Trophoblast cell (in vitro differentiated cells and primary cell): ENCODE data around the gene ASGR2.

Experiments used
- DNase-seq, 2 donors: peaks; one replicate each; pipeline ENCODE4 v3.0.0-alpha.2; 2016
- H2AFZ ChIP-seq: 2 replicates; pipeline ENCODE4 v1.6.1; 2013; ENCODE audit warnings: low read length, moderate library complexity, mild to moderate bottlenecking; ENCODE audit not compliant: insufficient read depth, poor library complexity
- H2AK5ac ChIP-seq: 2 replicates; pipeline ENCODE4 v1.6.1; 2013; ENCODE audit warnings: mild to moderate bottlenecking, low read length
- H2BK120ac ChIP-seq: 2 replicates; pipeline ENCODE4 v1.6.1; 2013; ENCODE audit warnings: low read length, mild to moderate bottlenecking, moderate library complexity; ENCODE audit not compliant: insufficient read depth, poor library complexity
- H2BK12ac ChIP-seq: 2 replicates; pipeline ENCODE4 v1.6.1; 2013; ENCODE audit warnings: mild to moderate bottlenecking, low read length, moderate library complexity
- H2BK5ac ChIP-seq: 2 replicates; pipeline ENCODE4 v1.6.1; 2013; ENCODE audit warnings: low read length, low read depth, moderate library complexity, mild to moderate bottlenecking; ENCODE audit not compliant: poor library complexity
- H3K14ac ChIP-seq: 2 replicates; pipeline ENCODE4 v1.6.1; 2013; ENCODE audit warnings: mild to moderate bottlenecking, low read length
- H3K18ac ChIP-seq: 2 replicates; pipeline ENCODE4 v1.6.1; 2013; ENCODE audit warnings: mild to moderate bottlenecking, low read length
- H3K23ac ChIP-seq: 2 replicates; pipeline ENCODE4 v1.6.1; 2013; ENCODE audit warnings: low read length
- H3K27ac ChIP-seq: 2 replicates; pipeline ENCODE4 v1.5.1; 2013; ENCODE audit warnings: low read depth, mild to moderate bottlenecking, inconsistent platforms, low read length, moderate library complexity
- H3K27me3 ChIP-seq: 2 replicates; pipeline ENCODE4 v1.6.1; 2013; ENCODE audit warnings: inconsistent platforms, mild to moderate bottlenecking, low read length, moderate library complexity; ENCODE audit not compliant: insufficient read depth
- H3K36me3 ChIP-seq, 2 experiments: 1 replicate in 1 of 2; 2 replicates in 1 of 2; pipeline ENCODE4 v1.6.1; 2013; ENCODE audit warnings: low read length in 2 of 2, mild to moderate bottlenecking in 2 of 2, moderate library complexity in 1 of 2; ENCODE audit not compliant: insufficient read depth in 2 of 2, control insufficient read depth in 1 of 2
- H3K4ac ChIP-seq: 2 replicates; pipeline ENCODE4 v1.6.1; 2013; ENCODE audit warnings: low read depth, mild to moderate bottlenecking, low read length, moderate library complexity
- H3K4me1 ChIP-seq, 2 experiments: 1 replicate in 1 of 2; 2 replicates in 1 of 2; pipeline ENCODE4 v1.6.1; 2013; ENCODE audit warnings: low read length in 2 of 2, mild to moderate bottlenecking in 2 of 2, moderate library complexity in 1 of 2; ENCODE audit not compliant: insufficient read depth in 2 of 2, control insufficient read depth in 1 of 2
- H3K4me2 ChIP-seq: 2 replicates; pipeline ENCODE4 v1.6.1; 2013; ENCODE audit warnings: inconsistent platforms, mild to moderate bottlenecking, low read length, moderate library complexity
- H3K4me3 ChIP-seq: 2 replicates; pipeline ENCODE4 v1.5.1; 2013; ENCODE audit warnings: mild to moderate bottlenecking, low read depth, low read length, inconsistent platforms
- H3K79me1 ChIP-seq: one replicate; pipeline ENCODE4 v1.6.1; 2013; ENCODE audit warnings: low read length
- H3K79me2 ChIP-seq: 2 replicates; pipeline ENCODE4 v1.6.1; 2013; ENCODE audit warnings: low read length, mild to moderate bottlenecking; ENCODE audit not compliant: control insufficient read depth, insufficient read depth, poor library complexity
- H3K9ac ChIP-seq: 2 replicates; pipeline ENCODE4 v1.6.1; 2013; ENCODE audit warnings: mild to moderate bottlenecking, low read length
- H3K9me3 ChIP-seq: 2 replicates; pipeline ENCODE4 v1.6.1; 2013; ENCODE audit warnings: low read depth, mild to moderate bottlenecking, control low read depth, inconsistent platforms, low read length; ENCODE audit not compliant: insufficient read depth
- H4K12ac ChIP-seq: 2 replicates; pipeline ENCODE4 v1.6.1; 2013; ENCODE audit warnings: low read depth, mild to moderate bottlenecking, low read length, moderate library complexity
- H4K8ac ChIP-seq: 2 replicates; pipeline ENCODE4 v1.6.1; 2013; ENCODE audit warnings: low read depth, mild to moderate bottlenecking, low read length, moderate library complexity
- H4K91ac ChIP-seq: one replicate; pipeline ENCODE4 v1.6.1; 2013; ENCODE audit warnings: low read depth, mild to moderate bottlenecking, low read length, moderate library complexity
- WGBS: extraction: QIAGEN DNeasy Blood & Tissue Kit; methylation state at CpG from one replicate; pipeline ENCODE4 v1.1.7; 2013; ENCODE audit warnings: missing lambda C conversion rate; ENCODE audit not compliant: insufficient read length, insufficient coverage; ENCODE audit errors: extremely low coverage; 5-methylcytosine and 5-hydroxymethylcytosine counted together

ASGR2 gene

DNA sequence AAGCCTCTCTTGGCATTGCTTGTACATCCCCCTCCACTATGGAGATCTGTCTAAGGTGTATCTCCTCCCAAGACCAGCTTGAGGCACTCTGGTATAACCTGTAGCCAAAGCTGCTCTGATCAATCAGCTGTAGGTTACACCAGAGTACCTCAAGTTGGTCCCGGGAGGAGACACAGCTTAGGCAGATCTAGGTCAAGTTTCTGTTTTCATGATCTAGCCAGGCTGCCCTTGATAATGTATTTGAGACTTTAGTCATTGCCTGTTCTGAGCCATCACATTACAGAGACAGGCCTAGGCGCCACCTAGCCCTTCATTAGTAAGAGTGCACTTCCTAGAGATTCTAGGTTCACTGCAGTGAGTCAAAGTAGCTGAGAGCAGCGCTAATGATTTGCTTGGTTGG lies 33.1 kb upstream of the ASGR2 start:
- Histone ChIP-seq H3K9me3 (no peaks in the 10 kb centered on the region), H3K18ac (no peak overlapping the region), H3K9ac (no peak overlapping the region), H2AK5ac (no peak overlapping the region), H3K23ac (no peak overlapping the region), H3K27ac (no peak overlapping the region), H3K79me1 (no peaks in the 10 kb centered on the region), H2BK120ac (no peak overlapping the region), H4K8ac (no peak overlapping the region), H3K79me2 (no peaks in the 10 kb centered on the region), H2AFZ (no peak overlapping the region), H3K27me3 (no peaks in the 10 kb centered on the region), H3K4ac (no peak overlapping the region), H4K12ac (no peak overlapping the region), H2BK5ac (no peak overlapping the region), H4K91ac (no peak overlapping the region), H3K14ac (no peak overlapping the region), H3K36me3 (no peaks in the 10 kb centered on the region), H3K4me1 (peaks cover 3 to 4% of the 10 kb centered on the region in 2 experiments), H3K4me3 (no peak overlapping the region), H2BK12ac (no peak overlapping the region), H3K4me2 (no peak overlapping the region)
- DNase-seq: no peak
- no CpG with 5 or more reads among the region's 3 CpGs for WGBS

DNA sequence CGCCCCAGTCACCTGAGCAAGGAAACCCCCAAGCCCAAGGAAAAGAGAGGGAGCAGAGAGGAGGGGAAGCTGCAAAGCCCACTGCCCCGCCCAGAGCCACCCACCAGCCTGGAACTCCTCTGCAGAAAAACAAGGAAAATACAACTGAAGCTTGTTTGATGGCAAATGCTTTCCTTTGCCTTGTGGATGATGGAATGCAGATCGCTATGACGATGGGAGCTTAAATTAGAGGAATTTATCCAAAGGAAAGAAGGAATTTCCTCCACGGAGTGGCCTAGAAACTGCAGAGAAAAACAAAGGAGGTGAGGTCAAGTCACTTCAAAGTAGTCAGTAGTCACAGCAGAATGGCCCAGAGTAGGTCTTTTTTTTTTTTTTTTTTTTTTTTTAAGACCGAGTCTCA lies 31.5 kb upstream of the ASGR2 start:
- peaks cover 2% of the 10 kb centered on the region for H3K79me2 ChIP-seq
- H4K12ac ChIP-seq: no peak overlapping the region
- no peak overlapping the region for H3K4me2 ChIP-seq
- H3K14ac ChIP-seq: no peak overlapping the region
- H2AFZ ChIP-seq: no peak overlapping the region
- H3K27me3 ChIP-seq: no peaks in the 10 kb centered on the region
- H2BK120ac ChIP-seq: no peak overlapping the region
- peak overlapping the region; percentile 12 for H3K27ac ChIP-seq
- H3K4me3 ChIP-seq: no peak overlapping the region
- no CpG with 5 or more reads among the region's 6 CpGs for WGBS
- H3K79me1 ChIP-seq: peaks cover 3% of the 10 kb centered on the region
- no peak overlapping the region for H3K9ac ChIP-seq
- no peak overlapping the region for H4K8ac ChIP-seq
- H2BK5ac ChIP-seq: peak overlapping the region; percentile 35
- H3K18ac ChIP-seq: peak overlapping the region; percentile 68
- no peak overlapping the region for H3K23ac ChIP-seq
- H3K4me1 ChIP-seq: peaks cover 9% of the 10 kb centered on the region in 2 experiments
- DNase-seq: peak in 1 of 2 donors; percentile 53
- H2AK5ac ChIP-seq: no peak overlapping the region
- no peaks in the 10 kb centered on the region for H3K36me3 ChIP-seq
- H3K9me3 ChIP-seq: no peaks in the 10 kb centered on the region
- H4K91ac ChIP-seq: no peak overlapping the region
- no peak overlapping the region for H3K4ac ChIP-seq
- no peak overlapping the region for H2BK12ac ChIP-seq

DNA sequence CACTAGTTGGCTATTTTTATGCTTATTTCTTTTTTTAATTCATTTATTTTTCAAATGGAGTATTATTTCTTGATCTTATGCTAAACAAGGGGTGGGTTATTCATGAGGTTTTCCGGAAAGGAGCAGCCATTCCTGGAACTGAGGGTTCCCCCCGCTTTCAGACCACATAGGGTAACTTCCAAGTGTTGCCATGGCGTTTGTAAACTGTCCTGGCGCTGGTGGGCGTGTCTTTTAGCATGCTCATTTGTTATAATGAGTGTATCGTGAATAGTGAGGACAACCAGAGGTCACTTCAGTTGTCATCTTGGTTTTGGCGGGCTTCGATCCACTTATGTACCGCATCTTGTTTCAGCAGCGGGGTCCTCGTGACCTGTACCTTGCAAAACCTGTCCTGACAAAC lies 29.6 kb upstream of the ASGR2 start:
- H3K9ac ChIP-seq: no peak overlapping the region
- no peak overlapping the region for H3K23ac ChIP-seq
- H3K79me2 ChIP-seq: peaks cover 2% of the 10 kb centered on the region
- H3K4me2 ChIP-seq: no peak overlapping the region
- H3K9me3 ChIP-seq: no peaks in the 10 kb centered on the region
- peaks cover 11% of the 10 kb centered on the region for H3K79me1 ChIP-seq
- H2AFZ ChIP-seq: no peak overlapping the region
- no peaks in the 10 kb centered on the region for H3K36me3 ChIP-seq
- H4K91ac ChIP-seq: no peak overlapping the region
- no peak for DNase-seq
- H3K27me3 ChIP-seq: no peaks in the 10 kb centered on the region
- H4K8ac ChIP-seq: no peak overlapping the region
- H3K27ac ChIP-seq: no peak overlapping the region
- H3K4ac ChIP-seq: no peak overlapping the region
- no peak overlapping the region for H2BK120ac ChIP-seq
- H3K18ac ChIP-seq: no peak overlapping the region
- H3K4me1 ChIP-seq: peaks cover 12 to 17% of the 10 kb centered on the region in 2 experiments
- no peak overlapping the region for H2BK5ac ChIP-seq
- H2AK5ac ChIP-seq: no peak overlapping the region
- H3K4me3 ChIP-seq: no peak overlapping the region
- no peak overlapping the region for H3K14ac ChIP-seq
- no CpG with 5 or more reads among the region's 11 CpGs for WGBS
- H2BK12ac ChIP-seq: no peak overlapping the region
- no peak overlapping the region for H4K12ac ChIP-seq

DNA sequence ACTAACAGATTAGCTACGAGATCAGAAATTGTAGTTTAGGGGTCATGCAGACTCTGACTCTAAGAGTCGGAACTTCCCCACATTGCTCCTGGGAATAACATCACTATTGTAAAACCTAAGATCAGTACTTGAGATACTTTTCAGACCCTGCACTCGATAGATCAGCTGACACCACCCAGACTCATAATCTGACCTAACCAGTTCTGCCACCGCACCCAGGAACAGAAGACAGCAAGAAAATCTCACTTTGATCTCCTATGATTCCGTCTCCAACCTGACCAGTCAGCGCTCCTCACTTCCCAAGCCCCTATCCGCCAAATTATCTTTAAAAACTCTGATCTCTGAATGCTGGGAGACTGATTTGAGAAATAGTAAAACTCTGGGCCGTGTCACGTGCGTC lies 27.2 kb upstream of the ASGR2 start:
- no peak overlapping the region for H3K9ac ChIP-seq
- no peak overlapping the region for H3K4me3 ChIP-seq
- H3K79me1 ChIP-seq: peaks cover 14% of the 10 kb centered on the region
- peak overlapping the region; percentile 34 for H2BK120ac ChIP-seq
- peak overlapping the region; percentile 75 for H3K27ac ChIP-seq
- H4K12ac ChIP-seq: no peak overlapping the region
- H2BK12ac ChIP-seq: peak overlapping the region; percentile 20
- peaks cover 16 to 23% of the 10 kb centered on the region in 2 experiments for H3K4me1 ChIP-seq
- H3K4me2 ChIP-seq: peak overlapping the region; percentile 57
- H2AK5ac ChIP-seq: no peak overlapping the region
- peak; percentile 47 to 78 for DNase-seq
- H3K9me3 ChIP-seq: no peaks in the 10 kb centered on the region
- peak overlapping the region; percentile 23 for H2BK5ac ChIP-seq
- no peak overlapping the region for H4K8ac ChIP-seq
- H3K36me3 ChIP-seq: no peaks in the 10 kb centered on the region
- H4K91ac ChIP-seq: peak overlapping the region; percentile 28
- H3K23ac ChIP-seq: no peak overlapping the region
- H3K79me2 ChIP-seq: peaks cover 2% of the 10 kb centered on the region
- no peak overlapping the region for H3K4ac ChIP-seq
- H3K14ac ChIP-seq: no peak overlapping the region
- H3K27me3 ChIP-seq: no peaks in the 10 kb centered on the region
- no peak overlapping the region for H2AFZ ChIP-seq
- H3K18ac ChIP-seq: no peak overlapping the region
- no CpG with 5 or more reads among the region's 10 CpGs for WGBS
